ENCODE data around the gene PPP6R3. TPM values are rescaled to one million over a fixed set of nuclear protein-coding genes. Genes with fewer than 3 reads are reported as not detected.

Gene PPP6R3
- total and polyA plus RNA-seq, 2 of the 8 experiments (the other 6 are each of a cell fraction or from before 2014, with no cell fraction given): 44.6 to 150 TPM

- Histone ChIP-seq H2BK15ac (ENCODE audit: low read length) (no peak overlapping the region), H4K20me1 (replicated peaks in 1 of 2; ENCODE audit: control insufficient read depth in 1 of 2, insufficient read depth in 2 of 2, low read length in 2 of 2) (peaks cover 3 to 6% of the 10 kb centered on the region in 2 experiments), H3K9me3 (ENCODE audit: insufficient read depth in 2 of 2, low read depth in 1 of 2, low read length in 1 of 2) (no peaks in the 10 kb centered on the region), H2BK120ac (replicated peaks; ENCODE audit: low read depth, low read length) (no peak overlapping the region), H3K36me3 (ENCODE audit: control insufficient read depth in 2 of 4, insufficient read depth in 4 of 4, low read length in 3 of 4) (peaks cover 12 to 76% (median 52%) of the 10 kb centered on the region in 4 experiments), H3K4me3 (ENCODE audit: extremely low read depth in 1 of 4, insufficient read depth in 2 of 4, low read depth in 3 of 4, low read length in 4 of 4) (no peak overlapping the region), H3K18ac (ENCODE audit: extremely low read depth, low read length) (no peak overlapping the region), H2AFZ (ENCODE audit: low read length) (no peak overlapping the region), H3K4me1 (replicated peaks in 1 of 4; ENCODE audit: control insufficient read depth in 3 of 4, insufficient read depth in 4 of 4, low read length in 3 of 4) (no peaks in the 10 kb centered on the region; a peak in 1 of 7 replicates), H3K27ac (ENCODE audit: low read depth, low read length) (no peak overlapping the region), H3K79me2 (ENCODE audit: control insufficient read depth in 1 of 2, insufficient read depth in 2 of 2, low read length in 2 of 2) (peaks cover 0 to 18% of the 10 kb centered on the region in 2 experiments; a peak in 2 of 4 replicates), H2AK5ac (ENCODE audit: low read depth, low read length) (no peak overlapping the region), H3K9ac (replicated peaks in 1 of 4; ENCODE audit: extremely low read depth in 1 of 4, low read depth in 3 of 4, low read length in 3 of 4) (no peak overlapping the region), H3K4ac (replicated peaks; ENCODE audit: insufficient read length, low read depth, low read length) (no peak overlapping the region), H3K79me1 (ENCODE audit: low read depth, low read length) (peaks cover 6% of the 10 kb centered on the region; the same call in 1 of the 2 replicates), H2BK5ac (ENCODE audit: low read depth, low read length) (no peak overlapping the region), H3K23me2 (ENCODE audit: low read depth, low read length) (no peaks in the 10 kb centered on the region), H3K56ac (replicated peaks; ENCODE audit: insufficient read length, low read depth, low read length) (no peak overlapping the region), H3K14ac (ENCODE audit: insufficient read length) (no peak overlapping the region), H4K8ac (ENCODE audit: extremely low read depth, insufficient read depth, low read length) (no peak overlapping the region), H4K5ac (ENCODE audit: insufficient read length, low read depth, low read length) (no peak overlapping the region), H3K4me2 (ENCODE audit: insufficient read depth in 1 of 2, low read depth in 2 of 2, low read length in 2 of 2) (no peak overlapping the region), H3K27me3 (replicated peaks in 1 of 4; ENCODE audit: control insufficient read depth in 3 of 4, extremely low read depth in 1 of 4, insufficient read depth in 3 of 4, low read length in 3 of 4) (no peaks in the 10 kb centered on the region), H3K23ac (ENCODE audit: insufficient read length) (no peak overlapping the region), H4K91ac (replicated peaks; ENCODE audit: insufficient read length, low read length) (no peak overlapping the region), H2BK20ac (ENCODE audit: low read length) (no peak overlapping the region), H2BK12ac (ENCODE audit: low read depth, low read length) (no peak overlapping the region)
- DNase-seq (ENCODE audit: low read depth in 1 of 2, low spot score in 2 of 2) (no peak), FAIRE-seq (no peak)
- ChIA-PET POLR2A (ENCODE audit: partially characterized antibody) (no interaction called here), CTCF (ENCODE audit: partially characterized antibody) (interaction anchor here (2.0 kb wide), 1 partner anchor 10 kb away, joined by 14 read pairs; no protein-coding TSS in a partner anchor)
- 100% methylated on average over 1 of the region's 1 CpG; no CpG with 5 or more reads in 1 of the 2 experiments for WGBS, 2 experiments (ENCODE audit: extremely low coverage in 1 of 2, insufficient coverage in 1 of 2, insufficient read length in 1 of 2, insufficient replicate concordance in 2 of 2, low coverage in 1 of 2, low lambda C conversion rate in 2 of 2, missing lambda C conversion rate in 1 of 2)
- TF ChIP-seq CHD2 (IDR thresholded peaks at IDR 0.05; ENCODE audit: low read length) (no peak), BACH1 (IDR thresholded peaks at IDR 0.05; ENCODE audit: low read length) (no peak), KDM5A (IDR thresholded peaks at IDR 0.05; ENCODE audit: low read length) (no peak), MAFK (IDR thresholded peaks at IDR 0.05; ENCODE audit: low read depth, low read length) (no peak), POLR2AphosphoS5 (IDR thresholded peaks at IDR 0.05; ENCODE audit: low read depth, low read length) (no peak), KDM1A (IDR thresholded peaks at IDR 0.05; ENCODE audit: borderline replicate concordance, low read length) (no peak), GABPA (IDR thresholded peaks at IDR 0.05; ENCODE audit: borderline replicate concordance, insufficient read depth, low read length) (no peak), EGR1 (IDR thresholded peaks at IDR 0.05; ENCODE audit: borderline replicate concordance, low read depth, low read length) (no peak), CTCF (IDR thresholded peaks at IDR 0.05; ENCODE audit: control extremely low read depth in 1 of 3, insufficient read depth in 1 of 3, low read depth in 1 of 3, low read length in 3 of 3) (no peak), SIN3A (conservative IDR thresholded peaks at IDR 0.05 in 1 of 2, IDR thresholded peaks at IDR 0.05 in 1 of 2; ENCODE audit: low read depth in 1 of 2, low read length in 2 of 2) (no peak), TAF7 (optimal IDR thresholded peaks at IDR 0.05; ENCODE audit: borderline replicate concordance, low read depth, low read length) (no peak), JUN (IDR thresholded peaks at IDR 0.05; ENCODE audit: low read depth, low read length) (no peak)
Observed at GRCh38 chr11:68574308-68574707, 113.8 kb downstream of the PPP6R3 start.
